GM10266 (cell line): ENCODE data around the gene USP7.

Source experiments
- DNase-seq: peaks from one replicate; pipeline ENCODE4 v3.0.0; 2012; ENCODE audit errors: extremely low spot score
- TF ChIP-seq, protein P1 (sequence below): IDR thresholded peaks from 2 replicates; pipeline ENCODE4 v1.5.1; 2012; ENCODE audit warnings: mild to moderate bottlenecking, low read depth; ENCODE audit not compliant: control insufficient read depth, insufficient read depth; ENCODE audit errors: missing control alignments

Gene USP7

DNA sequence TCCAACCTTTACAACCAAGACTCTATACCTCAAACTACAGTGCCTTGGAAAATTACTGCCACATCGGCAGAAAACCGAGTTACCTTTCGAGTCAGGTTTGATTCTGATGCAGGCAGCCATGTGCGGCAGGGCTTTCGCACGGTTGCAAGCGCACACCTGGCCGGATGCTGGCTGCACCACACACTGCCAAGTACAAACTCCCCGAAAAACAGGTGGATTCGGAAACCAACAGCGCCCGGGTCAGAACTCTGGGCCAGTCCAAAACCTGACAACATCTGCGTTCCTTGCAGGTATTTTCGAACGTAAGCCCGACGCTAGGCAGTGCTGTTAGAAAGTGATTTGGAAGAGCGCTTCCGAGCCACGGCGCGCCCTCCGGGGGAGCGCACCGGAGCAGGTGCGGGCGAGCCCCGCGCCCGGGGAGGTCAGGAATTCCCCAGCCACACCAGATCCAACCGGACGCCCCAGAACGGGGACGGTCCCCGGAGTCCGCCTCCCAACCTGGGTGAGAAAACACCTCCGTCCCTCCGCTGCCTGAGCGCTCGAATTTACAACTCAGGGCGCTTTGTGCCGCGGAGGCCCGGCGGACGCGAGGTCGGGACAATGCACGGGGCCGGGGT lies 1.2 kb downstream of the USP7 start:
- TF ChIP-seq, protein P1, sequence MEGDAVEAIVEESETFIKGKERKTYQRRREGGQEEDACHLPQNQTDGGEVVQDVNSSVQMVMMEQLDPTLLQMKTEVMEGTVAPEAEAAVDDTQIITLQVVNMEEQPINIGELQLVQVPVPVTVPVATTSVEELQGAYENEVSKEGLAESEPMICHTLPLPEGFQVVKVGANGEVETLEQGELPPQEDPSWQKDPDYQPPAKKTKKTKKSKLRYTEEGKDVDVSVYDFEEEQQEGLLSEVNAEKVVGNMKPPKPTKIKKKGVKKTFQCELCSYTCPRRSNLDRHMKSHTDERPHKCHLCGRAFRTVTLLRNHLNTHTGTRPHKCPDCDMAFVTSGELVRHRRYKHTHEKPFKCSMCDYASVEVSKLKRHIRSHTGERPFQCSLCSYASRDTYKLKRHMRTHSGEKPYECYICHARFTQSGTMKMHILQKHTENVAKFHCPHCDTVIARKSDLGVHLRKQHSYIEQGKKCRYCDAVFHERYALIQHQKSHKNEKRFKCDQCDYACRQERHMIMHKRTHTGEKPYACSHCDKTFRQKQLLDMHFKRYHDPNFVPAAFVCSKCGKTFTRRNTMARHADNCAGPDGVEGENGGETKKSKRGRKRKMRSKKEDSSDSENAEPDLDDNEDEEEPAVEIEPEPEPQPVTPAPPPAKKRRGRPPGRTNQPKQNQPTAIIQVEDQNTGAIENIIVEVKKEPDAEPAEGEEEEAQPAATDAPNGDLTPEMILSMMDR = no peak
- DNase-seq = peak; percentile 71

DNA sequence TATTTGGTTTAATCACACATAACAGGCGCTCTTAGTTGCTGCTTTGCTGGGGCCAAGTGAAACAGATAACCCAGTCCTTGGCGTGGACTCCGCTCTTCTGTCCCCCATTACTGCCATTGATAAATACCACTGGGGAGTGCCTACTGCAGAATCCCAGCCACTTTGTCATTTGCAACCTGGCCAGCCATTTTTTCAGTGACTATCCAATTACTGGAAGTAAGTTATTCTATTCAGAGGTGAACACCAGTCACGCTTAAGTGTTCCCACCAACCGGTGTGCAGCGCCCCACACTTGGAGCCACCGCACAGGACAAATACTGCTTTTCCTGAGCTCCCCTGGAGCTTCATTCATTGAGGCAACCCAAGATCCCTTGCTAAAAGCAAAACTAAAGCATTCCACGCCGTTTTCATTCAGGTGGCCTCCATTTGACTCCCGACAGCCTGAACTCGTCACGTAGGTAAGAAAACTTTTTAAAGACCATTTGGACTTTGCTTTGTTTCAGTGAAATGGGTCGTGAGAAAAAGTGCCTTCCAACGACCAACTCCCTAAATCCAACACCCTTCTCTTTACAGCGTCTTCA lies 1.8 kb downstream of the USP7 start:
- DNase-seq = peak; percentile 47
- TF ChIP-seq, protein P1 = no peak

DNA sequence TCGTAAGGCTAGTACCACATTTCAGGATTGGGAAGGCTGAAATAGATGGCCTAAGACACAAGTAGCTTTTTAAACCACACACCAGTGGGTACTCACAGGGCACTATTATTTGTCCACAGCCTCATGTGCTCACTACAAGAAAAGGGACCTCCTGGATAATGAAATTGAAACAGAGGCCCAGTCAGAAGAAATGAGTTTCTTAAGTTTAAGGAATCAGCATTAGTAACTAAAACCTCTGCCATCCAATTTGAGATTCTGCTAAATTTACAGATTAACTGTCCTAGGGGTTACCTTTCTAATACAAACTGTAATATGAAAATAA lies 3.0 kb downstream of the USP7 start:
- DNase-seq = no peak
- TF ChIP-seq, protein P1 = no peak

DNA sequence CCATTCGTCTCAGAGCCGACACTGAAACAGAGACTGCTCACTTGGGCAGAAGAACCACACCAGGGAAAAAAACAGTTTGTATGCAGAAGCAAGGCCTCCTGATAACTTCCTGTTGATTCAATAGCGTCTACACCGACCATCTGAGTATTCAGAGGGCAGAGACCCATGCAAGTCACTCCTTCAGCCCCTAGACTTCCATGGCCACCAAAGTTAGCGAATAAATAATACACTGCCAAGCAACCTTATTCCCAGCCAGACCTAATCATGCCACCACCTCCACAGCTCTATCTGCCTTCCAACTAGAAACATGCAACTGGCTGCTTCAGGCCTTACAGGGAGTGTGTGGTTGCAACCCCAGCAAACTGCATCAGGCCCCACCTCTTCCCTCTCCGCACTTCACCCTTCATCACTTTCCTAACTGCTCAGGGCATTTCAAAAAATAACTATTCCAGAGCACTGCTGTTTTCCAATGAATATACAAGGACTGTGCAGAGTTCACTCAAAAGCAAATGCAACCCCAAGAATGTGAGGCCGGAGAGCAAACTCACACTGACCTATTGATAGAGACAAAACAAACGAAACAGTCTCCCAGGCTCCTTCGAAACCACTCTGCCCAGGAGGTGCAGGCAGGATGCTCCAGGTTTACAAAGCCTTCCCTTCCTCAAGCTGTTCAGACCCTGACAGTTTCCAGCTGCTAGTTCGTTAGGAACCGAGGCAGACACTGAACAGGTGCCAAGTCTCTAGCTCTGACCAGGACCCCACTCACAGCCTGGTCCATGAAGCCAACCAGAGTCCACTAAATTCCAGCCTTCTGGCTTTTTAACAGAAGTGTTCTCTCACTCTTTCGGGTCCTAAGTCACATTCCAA lies 3.6 kb downstream of the USP7 start:
- peak; percentile 63 for DNase-seq
- TF ChIP-seq, protein P1 = no peak

DNA sequence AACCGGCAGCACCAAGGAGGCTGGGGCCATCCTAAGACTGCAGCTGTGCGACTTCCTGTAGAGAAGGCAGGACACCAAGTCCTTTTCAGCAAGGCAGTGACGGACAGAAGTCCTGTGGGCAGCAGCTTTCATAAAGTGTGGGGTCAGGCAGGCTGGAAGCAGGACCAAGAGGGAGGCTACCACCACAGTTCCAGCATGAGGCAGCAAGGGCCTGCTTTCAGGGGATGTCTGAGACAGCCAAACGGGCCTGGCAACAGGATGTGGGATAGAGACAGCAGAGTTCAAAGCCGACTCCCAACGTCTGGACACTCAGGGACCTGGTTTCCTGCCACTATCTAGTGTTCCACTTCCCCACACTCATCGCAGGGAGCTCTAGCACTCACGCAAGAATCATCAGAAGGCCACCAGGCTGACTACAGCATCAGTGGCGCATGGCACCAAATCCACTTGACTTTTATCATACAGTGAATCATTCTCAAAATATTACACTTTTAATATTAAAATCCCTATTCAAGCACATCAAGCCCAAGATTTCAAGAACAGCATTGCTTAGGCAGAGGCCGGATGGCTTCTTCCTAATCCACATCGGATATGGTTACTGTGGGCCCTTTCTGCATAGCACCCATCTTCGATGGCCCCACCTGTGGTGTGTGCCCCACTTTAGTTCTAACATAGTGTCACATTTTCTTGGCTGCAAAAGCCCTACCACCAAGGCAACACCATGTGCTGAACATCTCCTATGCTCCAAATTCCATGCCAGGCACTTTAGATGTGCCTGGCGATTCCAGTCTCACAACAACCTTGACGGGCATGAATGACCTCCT lies 5.2 kb downstream of the USP7 start:
- peak; percentile 51 for DNase-seq
- TF ChIP-seq, protein P1 = no peak

DNA sequence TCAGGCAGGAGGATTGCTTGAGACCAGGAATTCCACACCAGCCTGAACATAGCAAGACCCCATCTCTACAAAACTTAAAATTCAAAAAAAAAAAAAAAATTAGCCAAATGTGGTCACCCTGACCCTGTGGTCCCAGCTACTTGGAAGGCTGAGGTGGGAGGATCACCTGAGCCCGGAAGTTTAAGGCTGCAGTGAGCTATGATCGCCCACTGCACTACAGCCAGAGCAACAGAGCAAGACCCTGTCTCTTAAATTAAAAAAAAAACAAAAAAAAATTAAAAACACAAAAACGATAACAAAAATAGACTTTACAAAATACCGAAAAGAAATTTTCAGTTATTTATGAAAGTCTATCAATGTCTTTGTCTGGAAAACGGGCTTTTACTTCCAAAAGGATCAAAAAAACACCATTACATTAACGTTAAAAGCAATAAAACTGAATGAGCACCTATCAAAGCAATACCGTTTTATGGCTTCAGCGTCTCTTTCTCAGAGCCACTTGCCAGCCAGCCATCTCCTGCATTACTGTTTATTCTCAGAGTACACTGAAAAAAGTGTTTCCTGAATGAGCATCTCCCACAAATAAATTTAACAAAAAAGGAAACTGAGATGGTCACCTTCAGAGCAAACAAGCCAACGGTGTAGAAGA lies 6.1 kb downstream of the USP7 start:
- no peak for DNase-seq
- TF ChIP-seq, protein P1 = no peak
